T-helper 2 cell treated with Interferon-gamma antibody and Interleukin-4, amounts not matched to agents 5 μg/mL and 100 μg/mL, for 36 hours (primary cell): ENCODE data around the gene TNPO1.
A peak's percentile ranks its signal among the peaks of the same experiment; 100 is the strongest.
"Not testable (repeated sequence)": the region's sequence is repeated elsewhere in the genome, so short reads cannot be mapped to it uniquely, and the experiment has no call there.

Experiments used
- DNase-seq: peaks from one replicate; pipeline ENCODE4 v3.0.0; 2021; ENCODE audit warnings: low spot score
- H3K27ac Mint-ChIP-seq: one replicate; pipeline ENCODE4 v1.8.0; 2021; ENCODE audit warnings: mild to moderate bottlenecking, mixed read lengths
- H3K27me3 Mint-ChIP-seq: one replicate; pipeline ENCODE4 v1.8.0; 2021; ENCODE audit warnings: low read depth, mixed read lengths
- H3K36me3 Mint-ChIP-seq: one replicate; pipeline ENCODE4 v1.8.0; 2021; ENCODE audit warnings: low read depth, mixed read lengths
- H3K4me1 Mint-ChIP-seq: one replicate; pipeline ENCODE4 v1.8.0; 2021; ENCODE audit warnings: low read depth, mixed read lengths
- H3K4me3 Mint-ChIP-seq: one replicate; pipeline ENCODE4 v1.8.0; 2022; ENCODE audit warnings: mild to moderate bottlenecking, moderate library complexity, mixed read lengths
- H3K9me3 Mint-ChIP-seq: one replicate; pipeline ENCODE4 v1.8.0; 2021; ENCODE audit warnings: mixed read lengths

TNPO1 gene

DNA sequence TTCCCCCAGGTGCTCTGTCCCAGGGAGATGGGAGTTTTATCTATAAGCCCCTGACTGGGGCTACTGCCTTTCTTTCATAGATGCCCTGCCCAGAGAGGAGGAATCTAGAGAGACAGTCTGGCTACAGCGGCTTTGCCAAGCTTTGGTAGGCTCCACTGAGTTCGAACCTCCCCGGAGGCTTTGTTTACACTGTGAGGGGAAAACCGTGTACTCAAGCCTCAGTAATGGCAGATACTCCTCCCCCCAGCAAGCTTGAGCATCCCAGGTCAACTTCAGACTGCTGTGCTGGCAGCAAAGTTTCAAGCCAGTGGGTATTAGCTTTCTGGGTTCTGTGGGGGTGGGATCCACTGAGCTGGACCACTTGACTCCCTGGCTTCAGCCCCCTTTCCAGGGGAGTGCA is 7.8 kb upstream of the TNPO1 start:
- not testable (repeated sequence) for H3K4me1 Mint-ChIP-seq, H3K9me3 Mint-ChIP-seq, H3K27ac Mint-ChIP-seq, H3K36me3 Mint-ChIP-seq, H3K4me3 Mint-ChIP-seq, DNase-seq
- H3K27me3 Mint-ChIP-seq: peaks cover 46% of the 10 kb centered on the region

GRCh38 chr5:72811849-72812248 is 4.6 kb upstream of the TNPO1 start:
- H3K27ac Mint-ChIP-seq: no peak overlapping the region
- no peak overlapping the region for H3K4me3 Mint-ChIP-seq
- DNase-seq: no peak
- no peaks in the 10 kb centered on the region for H3K9me3 Mint-ChIP-seq
- no peaks in the 10 kb centered on the region for H3K36me3 Mint-ChIP-seq
- peaks cover 2% of the 10 kb centered on the region for H3K4me1 Mint-ChIP-seq
- H3K27me3 Mint-ChIP-seq: peaks cover 38% of the 10 kb centered on the region

- peaks cover 6% of the 10 kb centered on the region for H3K4me1 Mint-ChIP-seq
- H3K36me3 Mint-ChIP-seq: no peaks in the 10 kb centered on the region
- peaks cover 35% of the 10 kb centered on the region for H3K27me3 Mint-ChIP-seq
- no peak overlapping the region for H3K27ac Mint-ChIP-seq
- H3K9me3 Mint-ChIP-seq: no peaks in the 10 kb centered on the region
- no peak for DNase-seq
- H3K4me3 Mint-ChIP-seq: no peak overlapping the region
These were observed 4.0 kb upstream of the TNPO1 start for GRCh38 chr5:72812488-72812887.

DNA sequence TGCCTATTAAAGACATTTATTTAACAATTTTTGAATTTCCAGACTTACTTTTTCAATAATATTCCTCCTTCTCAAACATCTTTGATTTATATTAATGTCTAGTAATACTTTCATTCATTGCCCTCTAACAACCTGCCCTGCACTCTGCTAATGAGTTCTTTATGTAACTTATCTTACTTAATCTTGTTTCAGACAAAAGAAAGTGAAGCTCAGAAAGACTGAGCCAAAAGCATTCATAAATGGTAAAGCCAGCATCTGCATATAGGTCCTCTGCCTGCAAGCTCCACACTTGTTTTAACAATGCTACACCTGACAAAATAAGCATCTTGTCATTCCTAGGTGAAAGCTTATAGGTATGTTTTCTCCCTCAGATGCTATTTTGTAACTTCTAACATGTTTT is 2.4 kb upstream of the TNPO1 start:
- Mint-ChIP-seq H3K4me3 (no peak overlapping the region), H3K4me1 (peaks cover 12% of the 10 kb centered on the region), H3K36me3 (no peaks in the 10 kb centered on the region), H3K27me3 (peaks cover 33% of the 10 kb centered on the region), H3K27ac (no peak overlapping the region), H3K9me3 (no peaks in the 10 kb centered on the region)
- no peak for DNase-seq

DNA sequence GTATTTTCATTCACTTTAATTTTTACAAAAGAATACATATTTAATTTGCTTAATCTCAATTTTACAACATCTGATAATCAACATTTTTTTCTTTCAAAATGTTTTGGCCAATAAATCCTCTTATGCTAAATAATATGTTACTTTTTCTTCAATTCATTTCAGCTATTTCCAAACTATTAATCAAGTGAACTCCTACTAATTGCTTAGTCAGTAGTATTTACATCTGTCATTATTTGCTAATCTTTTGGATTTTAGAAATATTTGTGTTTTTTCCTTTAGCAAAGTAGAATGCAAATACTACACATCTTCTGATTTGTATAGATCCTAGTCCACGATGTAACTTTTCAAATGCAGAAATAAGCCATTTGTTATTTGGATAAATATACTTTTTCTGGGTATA is 1.6 kb upstream of the TNPO1 start:
- Mint-ChIP-seq H3K27ac (no peak overlapping the region), H3K27me3 (peaks cover 30% of the 10 kb centered on the region), H3K4me1 (peaks cover 12% of the 10 kb centered on the region), H3K36me3 (no peaks in the 10 kb centered on the region), H3K4me3 (no peak overlapping the region), H3K9me3 (no peaks in the 10 kb centered on the region)
- DNase-seq: no peak

- no peaks in the 10 kb centered on the region for H3K9me3 Mint-ChIP-seq
- H3K36me3 Mint-ChIP-seq: no peaks in the 10 kb centered on the region
- H3K4me1 Mint-ChIP-seq: peaks cover 12% of the 10 kb centered on the region
- H3K4me3 Mint-ChIP-seq: peak overlapping the region; percentile 79
- H3K27me3 Mint-ChIP-seq: peaks cover 23% of the 10 kb centered on the region
- H3K27ac Mint-ChIP-seq: peak overlapping the region; percentile 53
- no peak for DNase-seq
These were observed 729 bp upstream of the TNPO1 start for GRCh38 chr5:72815580-72816283.

- H3K27ac Mint-ChIP-seq: peak overlapping the region; percentile 49
- peak; percentile 51 for DNase-seq
These were observed 618 bp downstream of the TNPO1 start for GRCh38 chr5:72817076-72817481.

DNA sequence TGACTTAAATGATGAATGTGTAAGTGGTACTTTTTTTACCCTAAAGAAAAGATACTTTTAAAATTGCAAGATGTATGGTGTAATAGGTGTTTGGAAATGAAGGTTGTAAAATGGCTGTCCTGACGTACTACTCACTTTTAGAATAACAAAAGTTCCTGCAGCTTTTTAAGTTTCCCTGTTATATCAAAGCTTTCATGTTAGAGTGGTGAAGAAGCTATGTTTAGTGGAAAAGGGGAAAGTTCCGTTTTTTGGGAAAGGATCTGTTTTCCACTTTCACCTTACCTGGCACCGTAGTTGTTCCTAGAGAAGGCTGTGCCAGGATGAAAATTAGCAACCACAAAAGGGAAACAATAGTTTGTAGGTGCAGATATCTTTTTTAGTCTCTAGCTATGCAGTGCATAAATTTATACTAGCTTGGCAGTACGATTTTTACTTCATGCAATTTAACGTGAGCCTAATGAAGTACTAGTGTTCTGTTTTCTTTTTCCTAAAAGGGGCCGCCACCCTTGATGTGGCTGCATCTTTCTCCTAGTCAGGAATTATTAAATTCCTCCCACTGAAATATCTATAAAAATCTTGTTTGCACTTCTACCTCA is 1.3 kb downstream of the TNPO1 start:
- no peak for DNase-seq
- Mint-ChIP-seq H3K27me3 (peaks cover 7% of the 10 kb centered on the region), H3K36me3 (no peaks in the 10 kb centered on the region), H3K4me3 (peak overlapping the region; percentile 89), H3K4me1 (peaks cover 12% of the 10 kb centered on the region), H3K27ac (no peak overlapping the region), H3K9me3 (no peaks in the 10 kb centered on the region)

More at GRCh38 chr5:72817076-72817481, 618 bp downstream of the TNPO1 start:
- no peaks in the 10 kb centered on the region for H3K36me3 Mint-ChIP-seq
- H3K9me3 Mint-ChIP-seq: no peaks in the 10 kb centered on the region
- peaks cover 12% of the 10 kb centered on the region for H3K4me1 Mint-ChIP-seq
- H3K27me3 Mint-ChIP-seq: peaks cover 12% of the 10 kb centered on the region
- H3K4me3 Mint-ChIP-seq: peak overlapping the region; percentile 89

DNA sequence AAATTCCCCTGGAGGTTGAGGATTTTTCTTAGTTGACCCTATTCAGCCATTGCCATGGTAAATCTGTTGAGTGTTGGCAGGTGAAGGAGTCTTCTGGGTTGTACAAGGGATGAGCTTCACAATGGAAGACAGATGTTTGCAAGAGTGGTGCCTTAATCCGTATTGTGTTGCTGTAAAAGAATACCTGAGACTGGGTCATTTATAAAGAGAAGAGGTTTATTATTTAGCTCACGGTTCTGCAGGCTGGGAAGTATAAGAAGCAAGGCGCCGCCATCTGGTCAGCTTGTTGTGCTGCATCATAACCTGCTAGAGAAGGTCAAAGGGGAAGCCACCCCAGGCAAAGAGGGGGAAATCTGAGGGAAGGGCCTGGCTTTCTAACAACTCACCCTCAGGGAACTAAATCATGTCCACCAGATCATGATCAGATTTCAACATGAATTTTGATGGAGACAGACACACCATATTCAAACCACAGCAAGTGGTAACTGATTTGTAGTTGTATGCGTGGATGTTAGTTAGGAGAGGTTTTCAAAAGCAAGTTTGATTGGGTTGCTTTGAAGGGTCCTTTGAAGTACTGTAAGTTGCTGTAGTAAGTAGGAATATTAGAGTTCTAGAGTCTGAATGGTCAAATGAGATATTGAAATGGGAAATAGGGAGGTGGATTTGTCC is 2.5 kb downstream of the TNPO1 start:
- H3K4me3 Mint-ChIP-seq: no peak overlapping the region
- no peak overlapping the region for H3K27ac Mint-ChIP-seq
- H3K36me3 Mint-ChIP-seq: no peaks in the 10 kb centered on the region
- H3K4me1 Mint-ChIP-seq: peaks cover 12% of the 10 kb centered on the region
- H3K9me3 Mint-ChIP-seq: no peaks in the 10 kb centered on the region
- peaks cover 2% of the 10 kb centered on the region for H3K27me3 Mint-ChIP-seq
- DNase-seq: peak; percentile 43

- Mint-ChIP-seq H3K27me3 (no peaks in the 10 kb centered on the region), H3K4me3 (no peak overlapping the region), H3K4me1 (peaks cover 10% of the 10 kb centered on the region), H3K9me3 (no peaks in the 10 kb centered on the region), H3K36me3 (no peaks in the 10 kb centered on the region), H3K27ac (no peak overlapping the region)
- DNase-seq: no peak
These were observed 5.3 kb downstream of the TNPO1 start for GRCh38 chr5:72821776-72822175.

GRCh38 chr5:72822944-72823343 is 6.5 kb downstream of the TNPO1 start:
- Mint-ChIP-seq H3K36me3 (no peaks in the 10 kb centered on the region), H3K4me3 (no peak overlapping the region), H3K4me1 (peaks cover 4% of the 10 kb centered on the region), H3K9me3 (no peaks in the 10 kb centered on the region), H3K27me3 (no peaks in the 10 kb centered on the region), H3K27ac (no peak overlapping the region)
- DNase-seq: no peak

DNA sequence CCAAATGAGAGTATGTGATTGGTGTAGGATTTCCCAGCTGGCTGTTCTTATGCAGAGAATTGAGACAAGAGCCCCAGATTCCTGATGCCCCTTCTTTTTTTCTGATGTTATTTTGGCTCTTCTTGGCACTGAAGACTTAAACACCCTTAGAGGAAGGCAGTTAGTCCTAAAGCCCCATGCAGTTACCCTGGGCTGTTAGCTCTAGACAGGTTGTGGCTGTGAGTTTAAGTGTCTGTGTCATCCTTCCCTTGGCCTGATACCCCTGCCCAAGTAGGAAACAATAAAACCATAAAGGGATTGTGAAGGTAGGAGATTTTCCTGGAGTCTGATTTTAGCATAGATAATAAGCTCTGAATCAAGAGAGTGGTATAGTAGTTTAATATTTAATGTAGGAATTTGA is 13.2 kb downstream of the TNPO1 start:
- H3K27ac Mint-ChIP-seq: no peak overlapping the region
- H3K36me3 Mint-ChIP-seq: no peaks in the 10 kb centered on the region
- H3K27me3 Mint-ChIP-seq: peaks cover 22% of the 10 kb centered on the region
- DNase-seq: no peak
- H3K9me3 Mint-ChIP-seq: no peaks in the 10 kb centered on the region
- H3K4me1 Mint-ChIP-seq: no peaks in the 10 kb centered on the region
- no peak overlapping the region for H3K4me3 Mint-ChIP-seq

DNA sequence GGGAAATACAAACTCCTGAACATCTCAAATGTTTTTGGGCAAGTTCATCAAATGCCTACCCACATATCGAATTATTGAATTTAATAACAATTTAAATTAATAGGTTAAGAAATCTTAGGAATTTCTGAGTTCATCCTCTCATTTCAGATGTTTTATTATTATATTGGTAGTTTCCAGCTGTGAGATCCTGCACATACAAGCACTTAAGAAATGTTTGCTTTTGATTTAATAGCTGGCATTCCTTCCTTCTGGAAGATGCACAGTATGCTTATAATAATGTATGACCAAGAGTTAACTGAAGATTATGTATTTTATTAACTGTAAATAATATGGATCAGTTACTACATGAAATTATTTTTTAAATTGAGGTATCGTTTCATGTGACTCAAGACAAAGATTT is 13.9 kb downstream of the TNPO1 start:
- no peak for DNase-seq
- H3K9me3 Mint-ChIP-seq: no peaks in the 10 kb centered on the region
- peaks cover 3% of the 10 kb centered on the region for H3K4me1 Mint-ChIP-seq
- H3K27ac Mint-ChIP-seq: no peak overlapping the region
- H3K4me3 Mint-ChIP-seq: no peak overlapping the region
- peaks cover 22% of the 10 kb centered on the region for H3K27me3 Mint-ChIP-seq
- no peaks in the 10 kb centered on the region for H3K36me3 Mint-ChIP-seq

DNA sequence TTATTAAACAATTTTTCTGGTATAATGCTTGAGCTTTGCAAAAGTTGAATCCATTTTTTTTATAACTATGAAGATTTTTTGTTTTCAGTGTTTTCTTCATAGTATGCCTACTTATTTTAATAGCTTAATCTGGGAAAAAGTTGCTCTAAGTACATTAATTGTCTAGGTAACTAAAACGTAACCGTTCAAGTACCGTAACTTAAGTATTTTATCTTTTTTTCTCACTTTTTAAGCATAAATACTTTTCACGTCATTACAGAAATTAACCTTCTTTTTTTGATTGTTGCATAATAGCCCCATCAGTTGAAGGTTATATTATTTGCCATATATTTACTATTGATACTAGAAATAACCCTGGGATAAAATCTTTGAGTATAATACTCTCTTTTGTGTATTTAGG is 15.2 kb downstream of the TNPO1 start:
- no peak overlapping the region for H3K27ac Mint-ChIP-seq
- H3K36me3 Mint-ChIP-seq: no peaks in the 10 kb centered on the region
- H3K9me3 Mint-ChIP-seq: no peaks in the 10 kb centered on the region
- no peak for DNase-seq
- peaks cover 6% of the 10 kb centered on the region for H3K4me1 Mint-ChIP-seq
- no peak overlapping the region for H3K4me3 Mint-ChIP-seq
- peaks cover 24% of the 10 kb centered on the region for H3K27me3 Mint-ChIP-seq
